Measurements from ENCODE around the gene TCF12. TPM values are rescaled to one million over a fixed set of nuclear protein-coding genes. Genes with fewer than 3 reads are reported as not detected.

Gene TCF12
- polyA plus RNA-seq, 3 donors from 2014 or later = 34.7 to 79.4 (median 57.6) TPM

DNA sequence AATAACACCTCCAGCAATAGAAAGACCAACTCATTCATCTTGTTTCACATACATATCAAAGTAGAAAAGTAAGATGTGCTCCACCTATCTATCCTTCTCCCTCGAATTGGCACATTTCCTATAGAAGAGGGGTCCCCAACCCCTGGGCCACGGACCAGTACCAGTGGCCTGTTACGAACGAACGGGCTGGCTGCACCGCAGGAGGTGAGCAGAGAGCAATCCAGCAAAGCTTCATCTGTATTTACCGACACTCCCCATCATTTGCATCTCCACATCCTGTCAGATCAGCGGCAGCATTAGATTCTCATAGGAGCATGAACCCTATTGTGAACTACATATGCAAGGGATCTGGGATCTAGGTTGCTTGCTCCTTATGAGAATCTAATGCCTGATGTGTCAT, 362.9 kb downstream of the TCF12 start:
- H3K27ac Mint-ChIP-seq = peak overlapping the region in 1 of 6 donors; percentile 24

DNA sequence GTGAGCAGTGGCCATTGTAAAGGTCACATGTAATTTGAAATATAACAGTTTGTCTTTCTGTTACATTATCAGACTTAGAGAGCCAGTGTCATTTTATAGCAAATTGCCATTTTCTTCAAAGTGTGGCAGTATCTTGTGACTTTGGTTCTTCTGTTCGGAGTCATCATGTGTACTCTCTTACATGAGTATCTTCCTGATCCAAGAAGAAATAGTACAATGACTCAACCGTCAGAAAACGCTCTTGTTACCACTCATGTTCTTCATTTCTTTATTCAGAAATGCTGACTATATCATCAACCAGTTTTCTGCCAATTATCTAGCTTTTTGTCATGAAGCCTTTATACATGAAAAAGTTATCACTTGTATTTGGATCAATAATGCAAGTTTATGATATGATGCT, 364.2 kb downstream of the TCF12 start:
- Mint-ChIP-seq H3K9me3 (no peaks in the 10 kb centered on the region), H3K4me1 (no peaks in the 10 kb centered on the region), H3K36me3 (peaks cover 35 to 65% (median 43%) of the 10 kb centered on the region in 3 donors), H3K27me3 (ENCODE audit: low read depth in 3 of 3) (peaks cover 0 to 2% (median 0%) of the 10 kb centered on the region in 3 donors), H3K27ac (no peak overlapping the region), H3K4me3 (no peak overlapping the region)
- no peak for DNase-seq

More for the DNA sequence above, 362.9 kb downstream of the TCF12 start:
- peaks cover 35 to 57% (median 37%) of the 10 kb centered on the region in 3 donors for H3K36me3 Mint-ChIP-seq
- no peaks in the 10 kb centered on the region for H3K4me1 Mint-ChIP-seq
- H3K27me3 Mint-ChIP-seq (ENCODE audit: low read depth in 3 of 3) = peaks cover 0 to 2% (median 0%) of the 10 kb centered on the region in 3 donors
- DNase-seq = no peak
- H3K9me3 Mint-ChIP-seq = no peaks in the 10 kb centered on the region
- no peak overlapping the region for H3K4me3 Mint-ChIP-seq

DNA sequence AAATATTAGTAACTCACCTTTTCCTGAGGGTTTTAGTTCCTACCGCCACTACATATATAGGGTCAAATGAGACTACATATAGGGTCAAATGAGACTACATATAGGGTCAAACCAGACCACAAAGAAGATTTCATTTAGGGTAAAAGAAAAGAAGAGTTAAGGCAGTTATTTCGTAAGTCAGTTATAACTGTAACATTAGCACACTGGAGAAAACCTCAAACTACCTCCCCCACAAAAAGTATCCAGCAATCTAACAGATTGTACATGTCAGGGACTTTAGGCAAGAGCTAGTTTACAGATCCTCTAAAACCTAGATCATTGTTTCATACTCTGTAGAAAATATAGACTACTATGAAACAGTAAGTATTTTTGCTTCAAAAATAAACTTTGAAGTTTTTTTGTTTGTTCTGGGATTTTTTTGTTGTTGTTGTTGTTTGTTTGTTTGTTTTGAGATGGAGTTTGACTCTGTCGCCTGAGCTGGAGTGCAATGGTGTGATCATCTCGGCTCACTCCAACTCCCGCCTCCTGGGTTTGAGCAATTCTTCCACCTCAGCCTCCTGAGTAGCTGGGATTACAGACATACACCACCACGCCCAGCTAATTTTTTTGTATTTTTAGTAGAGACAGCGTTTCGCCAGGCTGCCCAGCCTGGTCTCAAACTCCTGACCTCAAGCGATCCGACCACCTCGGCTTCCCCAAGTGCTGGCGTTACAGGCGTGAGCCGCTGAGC, 365.5 kb downstream of the TCF12 start:
- Mint-ChIP-seq H3K36me3 (peaks cover 34 to 63% (median 50%) of the 10 kb centered on the region in 3 donors), H3K27me3 (ENCODE audit: low read depth in 3 of 3) (peaks cover 0 to under 1% (median 0%) of the 10 kb centered on the region in 3 donors), H3K4me1 (no peaks in the 10 kb centered on the region), H3K4me3 (no peak overlapping the region), H3K9me3 (no peaks in the 10 kb centered on the region), H3K27ac (peak overlapping the region in 1 of 6 donors; percentile 17)
- no peak for DNase-seq

DNA sequence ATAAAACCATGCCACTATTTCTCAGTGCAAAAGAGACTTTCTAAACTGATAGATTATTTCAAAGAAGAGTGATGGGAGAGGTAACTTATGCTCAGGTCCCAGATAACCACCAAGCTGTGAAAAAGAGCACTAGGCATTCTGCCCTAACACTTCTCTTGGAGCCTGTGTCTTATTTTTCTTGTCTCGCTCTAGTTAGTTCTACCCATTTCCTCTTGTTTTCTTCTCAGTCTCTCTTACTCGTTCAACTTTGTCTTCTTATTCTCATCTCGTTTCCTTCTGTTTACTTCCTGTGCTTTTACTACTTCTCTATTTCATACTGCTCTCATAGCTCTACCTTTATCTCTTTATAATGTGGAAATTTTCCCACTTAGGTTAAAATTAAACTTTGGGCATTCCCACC, 366.1 kb downstream of the TCF12 start:
- peaks cover 38 to 63% (median 51%) of the 10 kb centered on the region in 3 donors for H3K36me3 Mint-ChIP-seq
- H3K4me1 Mint-ChIP-seq = no peaks in the 10 kb centered on the region
- H3K27me3 Mint-ChIP-seq (ENCODE audit: low read depth in 3 of 3) = peaks cover 0 to 1% (median 0%) of the 10 kb centered on the region in 3 donors
- no peak for DNase-seq
- H3K4me3 Mint-ChIP-seq = no peak overlapping the region
- no peaks in the 10 kb centered on the region for H3K9me3 Mint-ChIP-seq
- H3K27ac Mint-ChIP-seq = peak overlapping the region in 3 of 6 donors; percentile 0 to 25 (median 6)

DNA sequence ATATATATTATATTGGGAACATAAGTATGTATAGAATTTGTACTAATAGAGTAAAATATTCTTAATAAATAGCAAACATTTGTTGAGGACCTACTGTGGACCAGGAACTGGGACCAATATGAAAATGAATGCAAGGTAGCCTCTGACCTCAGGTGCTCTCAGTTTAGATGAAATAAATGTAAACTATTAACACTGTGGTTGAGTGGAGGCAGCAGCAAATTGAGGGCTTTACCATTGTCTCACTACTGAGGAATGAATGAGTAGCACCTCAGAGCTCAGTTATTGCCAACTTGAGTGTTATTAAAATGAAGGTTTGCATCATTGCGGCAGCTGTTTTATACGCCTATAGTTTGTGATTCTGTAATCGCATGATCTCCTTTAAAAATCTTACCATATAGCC, 366.9 kb downstream of the TCF12 start:
- no peaks in the 10 kb centered on the region for H3K4me1 Mint-ChIP-seq

DNA sequence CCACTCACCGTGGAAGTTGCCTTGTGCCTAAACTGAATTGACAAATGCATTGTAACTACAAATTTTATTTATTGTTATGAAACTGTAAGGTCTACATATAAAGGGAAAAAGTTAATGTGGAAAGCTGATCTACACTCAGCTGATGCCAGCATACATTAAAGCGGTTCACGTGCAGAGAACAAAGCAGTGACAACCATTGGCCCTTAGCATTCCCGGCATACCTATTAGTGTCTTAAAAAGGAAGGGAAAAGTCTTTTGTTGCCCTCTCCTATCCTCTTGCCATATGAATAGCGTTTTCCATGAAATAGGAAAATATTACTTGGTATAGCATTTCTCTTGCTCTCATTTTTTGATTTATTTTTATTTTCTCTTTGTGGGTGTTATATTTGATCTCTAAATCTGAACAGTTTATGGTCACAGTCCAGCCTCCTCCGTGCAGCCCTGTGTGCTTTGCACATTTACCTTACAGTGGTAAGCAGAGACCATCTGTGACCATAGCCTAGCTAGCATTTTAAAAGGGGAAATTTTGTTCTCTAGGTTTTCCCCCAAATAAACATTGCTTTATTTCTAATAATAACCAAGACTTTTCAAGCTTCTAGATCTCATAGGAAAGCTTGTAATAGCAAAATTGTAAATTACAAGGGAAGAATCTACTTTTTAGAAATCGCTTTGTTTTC, 368.1 kb downstream of the TCF12 start:
- no peaks in the 10 kb centered on the region for H3K9me3 Mint-ChIP-seq
- H3K36me3 Mint-ChIP-seq = peaks cover 46 to 69% (median 55%) of the 10 kb centered on the region in 3 donors
- H3K27ac Mint-ChIP-seq = no peak overlapping the region
- peaks cover 0 to 1% (median 0%) of the 10 kb centered on the region in 3 donors for H3K27me3 Mint-ChIP-seq (ENCODE audit: low read depth in 3 of 3)
- H3K4me3 Mint-ChIP-seq = no peak overlapping the region
- H3K4me1 Mint-ChIP-seq = no peaks in the 10 kb centered on the region
- DNase-seq = no peak

More for the DNA sequence above, 366.9 kb downstream of the TCF12 start:
- Mint-ChIP-seq H3K27me3 (ENCODE audit: low read depth in 3 of 3) (peaks cover 0 to 1% (median 0%) of the 10 kb centered on the region in 3 donors), H3K27ac (peak overlapping the region in 1 of 6 donors; percentile 51), H3K36me3 (peaks cover 42 to 67% (median 52%) of the 10 kb centered on the region in 3 donors), H3K9me3 (no peaks in the 10 kb centered on the region), H3K4me3 (no peak overlapping the region)
- no peak for DNase-seq

DNA sequence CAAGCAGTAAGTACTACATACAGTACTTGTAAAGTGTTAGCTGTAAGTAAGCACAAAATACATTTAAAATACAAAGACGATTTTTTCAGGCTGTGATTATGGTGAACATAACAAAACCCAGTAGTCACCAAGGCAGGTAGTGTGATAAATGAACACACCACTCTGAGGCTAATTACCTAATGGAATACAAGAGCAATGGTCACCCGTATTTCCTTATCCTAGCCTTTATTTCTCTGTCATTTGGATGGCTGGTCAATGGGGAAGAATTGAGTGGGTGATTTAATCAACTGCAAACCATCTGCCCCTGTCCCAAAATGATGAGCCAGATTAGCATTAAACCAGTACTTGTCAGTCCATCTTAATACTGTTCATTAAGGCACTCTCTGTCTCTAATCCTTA, 368.7 kb downstream of the TCF12 start:
- no peak overlapping the region for H3K27ac Mint-ChIP-seq
- DNase-seq = no peak
- no peak overlapping the region for H3K4me3 Mint-ChIP-seq
- no peaks in the 10 kb centered on the region for H3K9me3 Mint-ChIP-seq
- H3K27me3 Mint-ChIP-seq (ENCODE audit: low read depth in 3 of 3) = peaks cover 0 to 1% (median 0%) of the 10 kb centered on the region in 3 donors
- H3K4me1 Mint-ChIP-seq = no peaks in the 10 kb centered on the region
- H3K36me3 Mint-ChIP-seq = peaks cover 47 to 71% (median 55%) of the 10 kb centered on the region in 3 donors

DNA sequence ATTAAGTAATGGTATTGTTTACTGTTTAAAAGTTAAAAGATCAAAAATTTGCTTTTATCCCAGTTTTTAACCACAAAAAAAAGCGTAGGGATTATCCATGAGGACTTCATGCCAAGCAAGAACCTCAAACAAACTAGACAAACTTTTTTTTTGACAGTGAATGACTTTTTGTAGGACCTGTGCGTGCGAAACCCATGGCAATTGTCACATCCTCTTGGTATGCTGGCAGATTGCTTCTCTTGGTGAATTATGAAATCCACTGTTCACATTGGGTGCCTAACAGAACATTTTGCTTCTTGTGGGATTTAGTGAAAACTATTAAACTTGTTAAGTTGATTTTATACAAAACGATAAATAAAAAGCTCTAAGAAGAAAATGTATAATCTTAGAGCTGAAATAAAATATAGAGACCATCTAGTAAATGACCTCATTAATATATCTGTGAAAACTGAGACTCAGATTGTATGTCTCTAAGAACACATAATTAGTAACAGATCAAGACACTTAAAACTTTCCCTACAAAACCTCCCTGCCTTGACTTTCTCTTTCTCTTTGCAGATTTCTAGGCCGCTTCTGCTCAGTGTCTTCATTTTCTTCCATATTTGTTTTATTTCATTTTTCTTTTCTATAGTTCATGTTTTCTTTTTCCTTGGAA, 370.6 kb downstream of the TCF12 start:
- H3K27me3 Mint-ChIP-seq (ENCODE audit: low read depth in 3 of 3) = peaks cover 0 to 4% (median 0%) of the 10 kb centered on the region in 3 donors
- H3K9me3 Mint-ChIP-seq = no peaks in the 10 kb centered on the region
- H3K36me3 Mint-ChIP-seq = peaks cover 43 to 61% (median 49%) of the 10 kb centered on the region in 3 donors
- H3K27ac Mint-ChIP-seq = no peak overlapping the region
- no peak overlapping the region for H3K4me3 Mint-ChIP-seq
- H3K4me1 Mint-ChIP-seq = no peaks in the 10 kb centered on the region
- no peak for DNase-seq

DNA sequence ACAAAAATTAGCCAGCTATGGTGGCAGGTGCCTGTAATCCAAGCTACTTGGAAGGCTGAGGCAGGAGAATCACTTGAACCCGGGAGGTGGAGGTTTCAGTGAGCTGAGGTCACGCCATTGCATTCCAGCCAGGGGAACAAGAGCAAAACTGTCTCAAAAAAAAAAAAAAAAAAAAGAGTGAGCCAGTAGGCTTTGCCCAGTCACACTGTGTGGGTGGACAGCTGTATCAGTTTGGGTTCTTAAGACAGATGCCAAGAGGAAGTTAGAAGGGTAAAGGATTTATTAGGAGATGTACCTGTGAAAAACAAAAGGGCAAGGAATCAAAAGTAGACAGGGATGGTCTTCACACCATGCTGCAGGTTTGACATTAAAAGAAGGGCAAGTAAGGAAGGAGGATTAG, 371.7 kb downstream of the TCF12 start:
- no peak for DNase-seq
- Mint-ChIP-seq H3K36me3 (peaks cover 37 to 54% (median 45%) of the 10 kb centered on the region in 3 donors), H3K9me3 (no peaks in the 10 kb centered on the region), H3K4me3 (no peak overlapping the region), H3K4me1 (no peaks in the 10 kb centered on the region), H3K27ac (no peak overlapping the region), H3K27me3 (ENCODE audit: low read depth in 3 of 3) (peaks cover 0 to 4% (median 2%) of the 10 kb centered on the region in 3 donors)

DNA sequence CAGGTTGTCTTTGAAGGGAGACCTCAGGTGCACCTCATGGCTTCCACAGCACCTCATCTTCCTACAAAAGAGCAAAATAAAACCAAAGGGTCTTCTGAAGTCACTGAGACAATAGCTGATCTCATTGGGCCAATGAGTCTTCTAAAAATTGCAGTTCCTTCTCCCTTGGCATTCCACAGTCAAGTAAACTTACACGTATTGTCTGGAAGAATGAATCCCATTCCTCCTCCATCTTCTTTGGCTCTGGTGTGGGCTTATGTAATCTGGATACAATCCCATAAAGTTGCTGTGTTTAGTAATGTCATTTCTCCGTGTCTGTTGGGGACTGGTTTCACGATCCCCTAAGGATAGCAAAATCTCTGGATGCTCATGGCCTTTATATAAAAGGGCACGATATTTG, 372.4 kb downstream of the TCF12 start:
- DNase-seq = no peak
- H3K4me1 Mint-ChIP-seq = no peaks in the 10 kb centered on the region
- no peak overlapping the region for H3K4me3 Mint-ChIP-seq
- H3K36me3 Mint-ChIP-seq = peaks cover 35 to 51% (median 45%) of the 10 kb centered on the region in 3 donors
- no peak overlapping the region for H3K27ac Mint-ChIP-seq
- peaks cover 0 to 4% (median 2%) of the 10 kb centered on the region in 3 donors for H3K27me3 Mint-ChIP-seq (ENCODE audit: low read depth in 3 of 3)
- no peaks in the 10 kb centered on the region for H3K9me3 Mint-ChIP-seq

DNA sequence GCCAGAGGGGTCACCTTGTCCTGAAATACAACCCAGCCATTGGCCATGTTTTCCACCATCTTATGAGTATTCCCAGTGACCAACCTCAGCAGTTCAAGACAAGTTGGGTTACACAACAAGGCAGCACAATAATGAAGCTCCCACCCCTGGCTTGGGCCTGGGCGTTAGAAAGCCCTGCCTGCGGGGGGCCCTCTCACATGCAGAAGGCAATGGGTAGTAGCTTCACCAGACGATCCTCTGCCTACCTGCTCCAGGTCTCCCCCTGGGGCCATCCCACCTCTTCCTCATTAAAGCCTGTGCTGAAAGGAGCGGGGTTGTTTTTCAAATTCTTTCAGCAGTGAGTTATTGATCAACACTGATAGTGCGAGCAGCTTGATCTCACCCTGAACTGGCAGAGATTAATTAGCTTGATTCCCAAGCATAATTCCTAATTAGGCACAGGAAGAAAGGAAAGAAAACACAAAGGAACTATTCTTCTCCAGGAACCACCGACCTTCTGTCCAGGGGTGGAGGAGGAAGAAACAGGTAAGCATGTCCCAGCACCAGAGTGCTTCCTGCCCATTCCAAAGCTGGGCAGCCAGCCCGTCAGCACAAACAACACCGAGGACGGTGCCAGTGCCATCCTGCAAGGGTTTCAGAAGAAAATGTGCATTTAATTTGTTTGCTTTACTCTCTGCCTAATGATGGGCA, 378.2 kb downstream of the TCF12 start:
- Mint-ChIP-seq H3K4me3 (no peak overlapping the region), H3K9me3 (no peaks in the 10 kb centered on the region), H3K27ac (no peak overlapping the region), H3K36me3 (peaks cover 0 to 20% (median 11%) of the 10 kb centered on the region in 3 donors), H3K27me3 (ENCODE audit: low read depth in 3 of 3) (peaks cover 0 to 2% (median 2%) of the 10 kb centered on the region in 3 donors), H3K4me1 (peaks cover 9 to 20% of the 10 kb centered on the region in 2 donors)
- no peak for DNase-seq

DNA sequence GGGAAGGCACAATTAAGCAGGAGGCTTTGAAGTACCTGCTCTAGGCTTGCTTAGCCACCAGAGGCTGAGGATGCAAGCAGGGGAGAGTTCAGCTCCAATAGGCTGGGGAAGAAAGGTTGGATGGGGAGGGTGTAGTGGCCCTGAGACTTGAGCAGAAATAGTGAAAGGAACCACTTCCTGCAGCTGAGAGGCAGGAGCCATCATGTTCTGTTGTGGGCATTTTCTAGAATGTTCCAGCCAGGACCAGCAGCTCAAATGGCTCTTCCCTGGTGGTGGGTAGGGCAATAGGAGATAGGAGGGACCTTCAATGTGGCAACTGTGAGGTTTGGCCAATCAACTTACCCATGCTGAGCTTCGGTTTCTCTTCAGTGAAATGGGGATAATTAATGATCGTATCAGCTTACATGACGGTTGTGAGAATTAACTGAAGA, 378.7 kb downstream of the TCF12 start:
- H3K27me3 Mint-ChIP-seq (ENCODE audit: low read depth in 3 of 3) = peaks cover 0 to 2% (median 2%) of the 10 kb centered on the region in 3 donors
- no peak overlapping the region for H3K4me3 Mint-ChIP-seq
- no peak for DNase-seq
- H3K9me3 Mint-ChIP-seq = no peaks in the 10 kb centered on the region
- H3K36me3 Mint-ChIP-seq = peaks cover 0 to 18% (median 6%) of the 10 kb centered on the region in 3 donors
- no peak overlapping the region for H3K27ac Mint-ChIP-seq
- H3K4me1 Mint-ChIP-seq = peaks cover 9 to 20% of the 10 kb centered on the region in 2 donors

DNA sequence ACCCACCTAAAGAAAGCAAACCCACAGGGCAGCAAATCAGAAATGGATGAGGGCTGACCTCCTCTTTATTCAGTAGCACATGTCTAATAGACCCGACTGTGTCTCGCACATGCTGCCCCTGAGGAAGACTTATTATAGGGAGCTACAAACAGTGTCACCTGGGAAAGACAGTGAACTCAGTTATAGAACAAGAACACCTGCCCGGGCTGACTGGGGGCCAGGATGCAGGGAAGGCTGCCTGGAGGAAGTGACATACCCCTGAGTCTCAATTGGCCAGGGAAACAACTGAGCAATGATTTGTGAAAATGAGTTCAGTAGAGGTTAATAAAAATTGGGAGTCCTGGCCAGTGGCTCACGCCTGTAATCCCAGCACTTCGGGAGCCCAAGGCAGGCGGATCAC, 379.2 kb downstream of the TCF12 start:
- H3K4me1 Mint-ChIP-seq = peaks cover 9 to 20% of the 10 kb centered on the region in 2 donors
- peaks cover 0 to 2% (median 2%) of the 10 kb centered on the region in 3 donors for H3K27me3 Mint-ChIP-seq (ENCODE audit: low read depth in 3 of 3)
- H3K27ac Mint-ChIP-seq = no peak overlapping the region
- H3K36me3 Mint-ChIP-seq = peaks cover 0 to 15% (median 1%) of the 10 kb centered on the region in 3 donors
- H3K9me3 Mint-ChIP-seq = no peaks in the 10 kb centered on the region
- no peak overlapping the region for H3K4me3 Mint-ChIP-seq
- DNase-seq = no peak
